DND-41 (cell line): ENCODE measurements around the gene SLC25A14.

Experiments used
- EZH2 ChIP-seq: IDR thresholded peaks from 3 replicates; pipeline ENCODE4 v1.6.1; 2012; ENCODE audit warnings: borderline replicate concordance, low read depth, mild to moderate bottlenecking, moderate library complexity, low read length, inconsistent platforms; ENCODE audit not compliant: severe bottlenecking
- TF ChIP-seq, protein P1 (sequence below): IDR thresholded peaks from 2 replicates; pipeline ENCODE4 v1.5.1; 2012; ENCODE audit warnings: borderline replicate concordance, low read length, moderate library complexity, mild to moderate bottlenecking; ENCODE audit not compliant: poor library complexity, severe bottlenecking; ENCODE audit errors: extremely low read depth

DNA sequence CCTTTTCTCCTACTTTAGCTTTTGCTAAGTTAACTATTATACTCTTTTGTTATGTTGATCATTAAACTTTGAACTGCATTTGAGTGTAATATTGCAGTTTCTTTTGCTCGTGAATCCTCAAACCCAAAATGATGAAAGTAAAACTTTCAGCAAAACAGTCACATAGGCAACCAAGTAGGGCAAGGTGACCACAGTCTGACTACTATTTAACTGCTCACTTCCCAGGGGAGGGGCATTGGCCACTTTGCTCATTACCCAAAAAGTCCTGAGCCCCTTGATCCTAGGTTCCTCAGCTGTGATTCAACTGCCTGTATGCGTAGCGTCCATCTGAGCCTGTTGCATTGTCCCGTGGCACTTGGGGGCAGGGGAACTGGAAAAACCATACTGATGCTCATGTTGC is 79.0 kb downstream of the SLC25A14 start:
- TF ChIP-seq, protein P1, sequence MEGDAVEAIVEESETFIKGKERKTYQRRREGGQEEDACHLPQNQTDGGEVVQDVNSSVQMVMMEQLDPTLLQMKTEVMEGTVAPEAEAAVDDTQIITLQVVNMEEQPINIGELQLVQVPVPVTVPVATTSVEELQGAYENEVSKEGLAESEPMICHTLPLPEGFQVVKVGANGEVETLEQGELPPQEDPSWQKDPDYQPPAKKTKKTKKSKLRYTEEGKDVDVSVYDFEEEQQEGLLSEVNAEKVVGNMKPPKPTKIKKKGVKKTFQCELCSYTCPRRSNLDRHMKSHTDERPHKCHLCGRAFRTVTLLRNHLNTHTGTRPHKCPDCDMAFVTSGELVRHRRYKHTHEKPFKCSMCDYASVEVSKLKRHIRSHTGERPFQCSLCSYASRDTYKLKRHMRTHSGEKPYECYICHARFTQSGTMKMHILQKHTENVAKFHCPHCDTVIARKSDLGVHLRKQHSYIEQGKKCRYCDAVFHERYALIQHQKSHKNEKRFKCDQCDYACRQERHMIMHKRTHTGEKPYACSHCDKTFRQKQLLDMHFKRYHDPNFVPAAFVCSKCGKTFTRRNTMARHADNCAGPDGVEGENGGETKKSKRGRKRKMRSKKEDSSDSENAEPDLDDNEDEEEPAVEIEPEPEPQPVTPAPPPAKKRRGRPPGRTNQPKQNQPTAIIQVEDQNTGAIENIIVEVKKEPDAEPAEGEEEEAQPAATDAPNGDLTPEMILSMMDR: no peak
- TF ChIP-seq EZH2: no peak
